Muscle of leg (tissue), 11 donors: ENCODE results near the gene SLC16A14. TPM values are rescaled to one million over a fixed set of nuclear protein-coding genes. Genes with fewer than 3 reads are reported as not detected.

Experiments used
- DNase-seq: peaks from one replicate; pipeline ENCODE4 v3.0.0; 2013
- H3K27ac ChIP-seq: one replicate; pipeline ENCODE4 v1.5.1; 2013; ENCODE audit warnings: mild to moderate bottlenecking, low read length, control low read depth
- H3K27me3 ChIP-seq: one replicate; pipeline ENCODE4 v1.6.1; 2013; ENCODE audit warnings: low read length; ENCODE audit not compliant: control insufficient read depth, insufficient read depth
- H3K36me3 ChIP-seq: one replicate; pipeline ENCODE4 v1.6.1; 2013; ENCODE audit warnings: low read length; ENCODE audit not compliant: control insufficient read depth, insufficient read depth
- H3K4me1 ChIP-seq: one replicate; pipeline ENCODE4 v1.6.1; 2013; ENCODE audit warnings: low read length; ENCODE audit not compliant: control insufficient read depth, insufficient read depth
- H3K4me3 ChIP-seq: one replicate; pipeline ENCODE4 v1.5.1; 2013; ENCODE audit warnings: low read length, control low read depth
- H3K9me3 ChIP-seq: replicated peaks from 2 replicates; pipeline ENCODE4 v1.6.1; 2013; ENCODE audit warnings: low read depth, low read length; ENCODE audit not compliant: control insufficient read depth
- whole genome bisulfite sequencing: methylation state at CpG from one replicate; pipeline ENCODE4 v1.1.5; 2013; ENCODE audit warnings: missing lambda C conversion rate; ENCODE audit not compliant: insufficient coverage; 5-methylcytosine and 5-hydroxymethylcytosine counted together
- polyA plus RNA-seq, 8 donors: library from polyadenylated mRNA; unstranded; fragments of 120-200 nt; gene quantifications; one replicate each; pipeline versions ENCODE4 v1.2.1 to v1.2.3, GENCODE V29; 2013; ENCODE audit warnings: inconsistent platforms in 1 of 8, low replicate concordance in 1 of 8; ENCODE audit not compliant: insufficient read length in 8 of 8, insufficient read depth in 1 of 8
- total RNA-seq: library from RNA; stranded (reverse); fragments of 120-200 nt; gene quantifications from one replicate; pipeline ENCODE4 v1.2.4, GENCODE V29; 2013

SLC16A14 gene
- total and polyA plus RNA-seq, 9 donors = 2.2 to 5.0 (median 2.9) TPM

DNA sequence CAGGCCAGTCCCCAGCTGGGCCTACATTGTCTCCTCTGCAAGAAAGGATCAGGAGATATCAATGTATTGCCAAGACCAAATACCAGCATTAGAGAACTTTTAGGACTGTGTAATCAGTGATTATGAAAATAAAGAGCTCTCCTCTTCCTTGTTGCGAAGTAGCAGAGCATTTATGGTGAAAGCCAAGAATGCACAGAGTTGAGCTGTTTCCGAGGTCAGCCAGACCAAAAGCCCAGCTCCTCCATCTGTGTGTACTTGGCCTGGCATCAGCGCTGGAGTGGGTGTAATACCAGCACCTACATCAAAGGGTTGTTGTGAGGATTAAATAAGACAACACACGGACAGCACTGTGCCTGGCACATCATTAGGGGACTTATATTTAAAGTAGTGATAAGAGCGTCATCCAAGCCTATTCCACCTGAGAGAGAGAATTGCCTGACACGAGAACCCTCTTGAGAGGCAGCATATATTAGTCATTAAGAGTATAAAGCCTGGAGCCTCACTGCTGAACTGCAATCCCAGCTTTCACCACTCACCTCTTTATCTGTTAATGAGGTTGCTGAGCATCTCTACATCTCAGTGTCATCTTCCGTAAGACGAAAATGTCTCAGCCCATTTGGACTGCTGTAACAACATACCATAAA, 7.4 kb upstream of the SLC16A14 start:
- H3K27ac ChIP-seq = no peak overlapping the region
- H3K9me3 ChIP-seq = no peaks in the 10 kb centered on the region
- DNase-seq = no peak
- H3K4me1 ChIP-seq = no peaks in the 10 kb centered on the region
- no peaks in the 10 kb centered on the region for H3K27me3 ChIP-seq
- H3K36me3 ChIP-seq = no peaks in the 10 kb centered on the region
- no peak overlapping the region for H3K4me3 ChIP-seq
- 29% methylated on average over 1 of the region's 8 CpGs for WGBS

- 80% methylated on average over 1 of the region's 7 CpGs for WGBS
- Histone ChIP-seq H3K9me3 (no peaks in the 10 kb centered on the region), H3K4me3 (no peak overlapping the region), H3K27ac (no peak overlapping the region), H3K36me3 (no peaks in the 10 kb centered on the region), H3K27me3 (peaks cover 8% of the 10 kb centered on the region), H3K4me1 (peaks cover 13% of the 10 kb centered on the region)
- DNase-seq = no peak
These were observed 2.7 kb upstream of the SLC16A14 start for GRCh38 chr2:230071421-230071820.

- H3K27me3 ChIP-seq = peaks cover 8% of the 10 kb centered on the region
- no peaks in the 10 kb centered on the region for H3K36me3 ChIP-seq
- H3K4me3 ChIP-seq = no peak overlapping the region
- DNase-seq = no peak
- no peak overlapping the region for H3K27ac ChIP-seq
- no peaks in the 10 kb centered on the region for H3K9me3 ChIP-seq
- 92% methylated on average over 4 of the region's 6 CpGs for WGBS
- peaks cover 13% of the 10 kb centered on the region for H3K4me1 ChIP-seq
These were observed 678 bp upstream of the SLC16A14 start for GRCh38 chr2:230069402-230069801.

DNA sequence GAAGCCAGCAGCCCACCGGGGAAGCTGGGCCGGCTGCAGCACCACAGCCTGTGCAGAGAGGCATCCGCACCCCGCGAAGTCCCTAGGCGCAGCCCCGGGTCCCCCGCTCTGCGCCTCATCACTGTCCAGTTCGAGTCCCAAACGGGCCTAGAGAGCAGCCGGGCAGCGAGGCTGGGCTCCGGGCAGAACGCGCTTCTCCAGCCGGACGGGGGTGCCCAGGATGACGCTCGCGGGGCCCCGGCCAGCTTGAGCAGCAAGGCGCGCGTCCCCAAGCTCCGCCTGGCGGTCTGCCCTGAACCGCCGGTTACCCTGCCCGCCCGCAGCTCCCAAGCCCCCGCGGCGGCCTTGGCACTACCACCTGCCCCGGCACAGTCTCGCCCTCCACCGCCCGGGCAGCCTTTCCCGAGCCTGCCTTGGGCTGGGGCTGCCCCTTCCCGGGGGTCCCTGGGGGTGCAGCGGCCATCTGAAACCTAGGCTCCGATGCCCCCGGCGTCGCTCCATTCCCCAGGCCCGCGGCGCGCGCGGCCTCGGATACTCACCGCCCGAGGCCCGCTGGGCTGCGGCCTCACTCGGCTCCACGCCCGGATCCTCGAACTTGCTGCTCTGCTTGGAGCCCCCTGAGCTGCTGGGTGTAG, 591 bp downstream of the SLC16A14 start:
- Histone ChIP-seq H3K4me1 (peaks cover 13% of the 10 kb centered on the region), H3K9me3 (no peaks in the 10 kb centered on the region), H3K36me3 (no peaks in the 10 kb centered on the region), H3K27ac (peak overlapping the region; percentile 47), H3K4me3 (peak overlapping the region; percentile 67), H3K27me3 (peaks cover 8% of the 10 kb centered on the region)
- DNase-seq = peak; percentile 57
- under 1% methylated on average over 55 of the region's 60 CpGs for WGBS

GRCh38 chr2:230060672-230061293, 7.9 kb downstream of the SLC16A14 start:
- H3K9me3 ChIP-seq = no peaks in the 10 kb centered on the region
- H3K27me3 ChIP-seq = no peaks in the 10 kb centered on the region
- DNase-seq = no peak
- H3K4me3 ChIP-seq = no peak overlapping the region
- WGBS = 78% methylated on average over 2 of the region's 3 CpGs
- H3K4me1 ChIP-seq = no peaks in the 10 kb centered on the region
- H3K36me3 ChIP-seq = no peaks in the 10 kb centered on the region
- H3K27ac ChIP-seq = no peak overlapping the region

- Histone ChIP-seq H3K36me3 (no peaks in the 10 kb centered on the region), H3K4me3 (no peak overlapping the region), H3K4me1 (no peaks in the 10 kb centered on the region), H3K9me3 (no peaks in the 10 kb centered on the region), H3K27me3 (no peaks in the 10 kb centered on the region), H3K27ac (no peak overlapping the region)
- WGBS = 75% methylated on average over 2 of the region's 2 CpGs
- DNase-seq = no peak
These were observed 14.8 kb downstream of the SLC16A14 start for GRCh38 chr2:230053753-230054478.

DNA sequence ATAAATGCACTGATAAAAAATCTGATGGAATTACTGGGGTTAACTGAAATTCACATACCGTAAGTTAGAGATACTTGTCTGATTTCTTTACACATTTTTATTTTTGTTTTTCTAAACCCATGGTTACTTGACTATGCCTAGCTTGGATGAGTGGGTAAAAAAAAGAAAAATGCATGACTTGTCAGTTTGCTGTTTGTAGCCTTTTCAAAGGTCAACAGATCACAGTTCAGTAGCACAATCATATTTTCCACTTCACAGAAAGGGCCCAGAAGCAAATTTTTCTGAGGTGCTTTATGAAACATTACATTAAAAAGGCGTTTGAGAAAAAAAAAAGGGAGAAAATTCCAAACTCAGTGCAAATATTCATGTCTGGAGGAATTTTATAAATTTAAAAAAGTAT, 16.4 kb downstream of the SLC16A14 start:
- DNase-seq = peak; percentile 40
- no peak overlapping the region for H3K4me3 ChIP-seq
- no peaks in the 10 kb centered on the region for H3K9me3 ChIP-seq
- no peaks in the 10 kb centered on the region for H3K4me1 ChIP-seq
- no peaks in the 10 kb centered on the region for H3K27me3 ChIP-seq
- H3K27ac ChIP-seq = no peak overlapping the region
- no CpG with 5 or more reads among the region's 2 CpGs for WGBS
- no peaks in the 10 kb centered on the region for H3K36me3 ChIP-seq

DNA sequence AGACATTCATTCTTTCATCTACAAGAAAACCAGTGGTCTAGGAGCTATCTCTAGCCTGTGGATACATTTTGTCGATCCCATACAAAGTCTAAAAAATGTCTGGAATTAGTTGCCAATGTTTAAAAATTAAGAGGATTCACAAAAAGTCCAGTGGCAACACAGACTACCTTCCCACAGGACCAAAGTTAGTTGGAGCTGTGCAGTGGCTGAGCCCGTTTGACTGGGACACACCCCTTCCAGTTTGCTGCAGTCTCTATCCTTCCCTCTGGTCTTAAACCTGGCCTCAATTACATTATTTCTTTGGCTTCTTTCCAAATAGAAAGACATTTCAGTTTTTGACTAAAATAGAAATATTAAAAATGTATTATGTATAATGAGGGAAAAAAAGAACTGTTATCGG, 18.6 kb downstream of the SLC16A14 start:
- H3K36me3 ChIP-seq = no peaks in the 10 kb centered on the region
- WGBS = no CpG with 5 or more reads among the region's 3 CpGs
- no peak overlapping the region for H3K4me3 ChIP-seq
- DNase-seq = peak; percentile 20
- no peak overlapping the region for H3K27ac ChIP-seq
- H3K9me3 ChIP-seq = no peaks in the 10 kb centered on the region
- no peaks in the 10 kb centered on the region for H3K27me3 ChIP-seq
- H3K4me1 ChIP-seq = no peaks in the 10 kb centered on the region

DNA sequence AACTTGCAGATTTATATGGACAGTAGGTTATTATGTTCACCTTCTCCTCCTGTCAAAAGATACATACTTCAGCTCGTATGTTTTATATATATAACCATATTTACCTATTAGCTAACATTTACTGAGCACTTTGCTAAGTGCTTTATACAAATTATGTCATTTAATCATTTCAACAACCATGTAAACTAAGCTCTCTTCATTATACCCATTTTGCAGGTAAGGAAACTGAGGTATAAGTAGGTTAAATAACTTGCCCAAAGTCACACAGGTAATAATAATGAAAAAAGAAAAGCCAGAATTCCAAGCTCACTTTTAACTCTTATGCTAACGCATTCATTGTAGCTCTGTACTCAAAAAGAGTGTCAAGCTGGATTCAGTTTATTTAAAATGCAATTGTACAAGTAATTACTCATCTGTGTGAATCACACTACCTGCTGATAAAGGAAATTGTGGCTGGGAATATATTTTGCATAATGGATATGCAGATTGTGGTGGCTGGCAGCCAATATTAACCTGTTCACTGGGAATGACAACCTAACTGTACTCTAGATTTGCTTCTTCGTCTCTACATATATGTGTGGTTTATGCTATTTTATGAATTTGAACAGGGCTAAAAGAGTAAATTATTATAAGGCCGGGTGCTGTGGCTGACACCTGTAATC, 20.6 kb downstream of the SLC16A14 start:
- WGBS = 60% methylated on average over 1 of the region's 4 CpGs
- no peaks in the 10 kb centered on the region for H3K36me3 ChIP-seq
- H3K4me3 ChIP-seq = no peak overlapping the region
- no peaks in the 10 kb centered on the region for H3K9me3 ChIP-seq
- H3K27ac ChIP-seq = no peak overlapping the region
- H3K27me3 ChIP-seq = no peaks in the 10 kb centered on the region
- DNase-seq = no peak
- H3K4me1 ChIP-seq = no peaks in the 10 kb centered on the region

DNA sequence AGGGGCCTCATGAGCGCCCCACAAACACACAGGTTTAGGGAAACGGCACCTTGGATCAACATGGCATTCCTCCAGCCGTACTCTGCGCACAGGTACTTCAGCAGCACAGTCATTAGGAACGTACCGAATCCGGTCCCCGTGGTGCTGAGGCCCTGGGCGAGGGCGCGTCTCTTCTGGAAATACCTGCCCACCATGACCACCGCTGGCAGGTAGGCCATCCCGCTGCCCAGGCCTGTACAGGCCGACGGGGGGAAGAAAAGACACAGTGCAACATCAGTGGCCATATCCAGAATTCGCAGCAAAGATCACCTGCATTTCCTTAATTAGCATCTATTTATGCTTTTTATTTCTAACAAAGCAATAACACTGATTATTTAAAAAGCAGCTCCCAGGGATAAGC, 22.2 kb downstream of the SLC16A14 start:
- no peaks in the 10 kb centered on the region for H3K27me3 ChIP-seq
- no peaks in the 10 kb centered on the region for H3K4me1 ChIP-seq
- H3K4me3 ChIP-seq = no peak overlapping the region
- H3K27ac ChIP-seq = no peak overlapping the region
- WGBS = 94% methylated on average over 16 of the region's 16 CpGs
- no peak for DNase-seq
- no peaks in the 10 kb centered on the region for H3K9me3 ChIP-seq
- no peaks in the 10 kb centered on the region for H3K36me3 ChIP-seq
